Neuronal stem cell (in vitro differentiated cells): ENCODE data around the gene PIP5K1A.
A peak's percentile ranks its signal among the peaks of the same experiment; 100 is the strongest.
"Not testable (repeated sequence)": the region's sequence is repeated elsewhere in the genome, so short reads cannot be mapped to it uniquely, and the experiment has no call there.

Experiments used
- DNase-seq: peaks from one replicate; pipeline ENCODE4 v3.0.0-alpha.2; 2013; ENCODE audit warnings: low spot score
- H2AFZ ChIP-seq: one replicate; pipeline ENCODE4 v1.6.1; 2013; ENCODE audit warnings: mild to moderate bottlenecking, low read length, inconsistent platforms
- H2AK5ac ChIP-seq: 2 replicates; pipeline ENCODE4 v1.6.1; 2013; ENCODE audit warnings: low read depth, mild to moderate bottlenecking, inconsistent platforms, low read length, moderate library complexity, mixed read lengths
- H2BK120ac ChIP-seq: 2 replicates; pipeline ENCODE4 v1.6.1; 2013; ENCODE audit warnings: low read depth, mild to moderate bottlenecking, inconsistent platforms, low read length, moderate library complexity, mixed read lengths
- H2BK12ac ChIP-seq: one replicate; pipeline ENCODE4 v1.6.1; 2013; ENCODE audit warnings: low read length, inconsistent platforms
- H2BK15ac ChIP-seq: 2 replicates; pipeline ENCODE4 v1.6.1; 2013; ENCODE audit warnings: mild to moderate bottlenecking, low read length, inconsistent platforms, mixed read lengths
- H2BK5ac ChIP-seq: one replicate; pipeline ENCODE4 v1.6.1; 2013; ENCODE audit warnings: inconsistent platforms, mild to moderate bottlenecking, low read length, moderate library complexity
- H3K14ac ChIP-seq: one replicate; pipeline ENCODE4 v1.6.1; 2013; ENCODE audit warnings: low read length, inconsistent platforms
- H3K18ac ChIP-seq: 2 replicates; pipeline ENCODE4 v1.6.1; 2013; ENCODE audit warnings: low read length, inconsistent platforms
- H3K23ac ChIP-seq: 2 replicates; pipeline ENCODE4 v1.6.1; 2013; ENCODE audit warnings: low read depth, mild to moderate bottlenecking, mixed read lengths, low read length, inconsistent platforms; ENCODE audit not compliant: poor library complexity
- H3K27ac ChIP-seq: replicated peaks from 3 replicates; pipeline ENCODE4 v1.5.1; 2013; ENCODE audit warnings: low read length, inconsistent platforms
- H3K27me3 ChIP-seq, 3 experiments: 2 replicates each; pipeline ENCODE4 v1.6.1; 2013; ENCODE audit warnings: low read length in 3 of 3, mild to moderate bottlenecking in 2 of 3, inconsistent platforms in 1 of 3, low read depth in 1 of 3, mixed read lengths in 1 of 3, moderate library complexity in 1 of 3; ENCODE audit not compliant: control insufficient read depth in 3 of 3, insufficient read depth in 3 of 3
- H3K36me3 ChIP-seq, 2 donors: replicated peaks in 1 of 2; 2 replicates each; pipeline ENCODE4 v1.6.1; 2013; ENCODE audit warnings: low read length in 2 of 2; ENCODE audit not compliant: control insufficient read depth in 2 of 2, insufficient read depth in 2 of 2
- H3K4ac ChIP-seq: 2 replicates; pipeline ENCODE4 v1.6.1; 2013; ENCODE audit warnings: inconsistent platforms, mild to moderate bottlenecking, low read length, moderate library complexity
- H3K4me1 ChIP-seq, 2 donors: 1 replicate in 1 of 2; 2 replicates in 1 of 2; pipeline ENCODE4 v1.6.1; 2013; ENCODE audit warnings: low read length in 2 of 2, low read depth in 1 of 2; ENCODE audit not compliant: control insufficient read depth in 2 of 2, insufficient read depth in 1 of 2
- H3K4me2 ChIP-seq: one replicate; pipeline ENCODE4 v1.6.1; 2013; ENCODE audit warnings: mild to moderate bottlenecking, low read length, inconsistent platforms; ENCODE audit not compliant: insufficient read depth, poor library complexity, severe bottlenecking
- H3K4me3 ChIP-seq, 2 donors: 2 replicates each; pipeline ENCODE4 v1.5.1; 2013; ENCODE audit warnings: low read length in 2 of 2, mild to moderate bottlenecking in 2 of 2, inconsistent platforms in 1 of 2, moderate library complexity in 1 of 2
- H3K79me1 ChIP-seq: one replicate; pipeline ENCODE4 v1.6.1; 2013; ENCODE audit warnings: low read depth, mild to moderate bottlenecking, inconsistent platforms, low read length, moderate library complexity
- H3K9ac ChIP-seq: one replicate; pipeline ENCODE4 v1.6.1; 2013; ENCODE audit warnings: mild to moderate bottlenecking, low read depth, low read length, inconsistent platforms; ENCODE audit not compliant: poor library complexity
- H3K9me3 ChIP-seq, 2 donors: replicated peaks in 1 of 2; 2 replicates each; pipeline versions ENCODE3 to v1.6.1; 2013; ENCODE audit warnings: low read length in 2 of 2, mild to moderate bottlenecking in 2 of 2, inconsistent platforms in 1 of 2, low read depth in 1 of 2, mixed read lengths in 1 of 2, moderate library complexity in 1 of 2; ENCODE audit not compliant: control insufficient read depth in 2 of 2, insufficient read depth in 1 of 2
- H4K8ac ChIP-seq: one replicate; pipeline ENCODE4 v1.6.1; 2013; ENCODE audit warnings: low read depth, mild to moderate bottlenecking, inconsistent platforms, low read length, moderate library complexity
- H4K91ac ChIP-seq: one replicate; pipeline ENCODE4 v1.6.1; 2013; ENCODE audit warnings: low read length, low read depth, mild to moderate bottlenecking, inconsistent platforms; ENCODE audit not compliant: poor library complexity
- WGBS, 2 donors: extraction: QIAGEN DNeasy Blood & Tissue Kit; methylation state at CpG; one replicate each; pipeline ENCODE4 v1.1.7; 2013; ENCODE audit warnings: missing lambda C conversion rate in 2 of 2, mixed read lengths in 1 of 2; ENCODE audit not compliant: insufficient read length in 2 of 2, insufficient replicate concordance in 1 of 2; ENCODE audit errors: extremely low coverage in 2 of 2; 5-methylcytosine and 5-hydroxymethylcytosine counted together

The PIP5K1A gene

GRCh38 chr1:151187205-151187604 is 11.1 kb upstream of the PIP5K1A start:
- no peak overlapping the region for H2BK12ac ChIP-seq
- no peak overlapping the region for H4K91ac ChIP-seq
- no peak overlapping the region for H2AK5ac ChIP-seq
- no peak overlapping the region for H4K8ac ChIP-seq
- no peak overlapping the region for H3K14ac ChIP-seq
- H3K4me1 ChIP-seq: peaks cover 0 to 5% of the 10 kb centered on the region in 2 donors
- no peaks in the 10 kb centered on the region for H3K79me1 ChIP-seq
- H2BK15ac ChIP-seq: no peak overlapping the region
- H2BK5ac ChIP-seq: no peak overlapping the region
- H3K4me2 ChIP-seq: no peak overlapping the region
- H3K4ac ChIP-seq: no peak overlapping the region
- no peak overlapping the region for H2BK120ac ChIP-seq
- peaks cover 16 to 48% of the 10 kb centered on the region in 2 donors for H3K36me3 ChIP-seq
- H3K9me3 ChIP-seq: no peaks in the 10 kb centered on the region
- no peaks in the 10 kb centered on the region for H3K27me3 ChIP-seq
- H3K4me3 ChIP-seq: no peak overlapping the region
- H3K18ac ChIP-seq: no peak overlapping the region
- H3K23ac ChIP-seq: no peak overlapping the region
- DNase-seq: no peak
- H3K27ac ChIP-seq: no peak overlapping the region
- H2AFZ ChIP-seq: no peak overlapping the region
- no CpG with 5 or more reads among the region's 1 CpG for WGBS, 2 donors
- H3K9ac ChIP-seq: no peak overlapping the region

- H3K27ac ChIP-seq: not testable (repeated sequence)
- H3K36me3 ChIP-seq: peaks cover 12 to 35% of the 10 kb centered on the region in 2 donors
Observed at GRCh38 chr1:151188667-151189066, 9.7 kb upstream of the PIP5K1A start.

DNA sequence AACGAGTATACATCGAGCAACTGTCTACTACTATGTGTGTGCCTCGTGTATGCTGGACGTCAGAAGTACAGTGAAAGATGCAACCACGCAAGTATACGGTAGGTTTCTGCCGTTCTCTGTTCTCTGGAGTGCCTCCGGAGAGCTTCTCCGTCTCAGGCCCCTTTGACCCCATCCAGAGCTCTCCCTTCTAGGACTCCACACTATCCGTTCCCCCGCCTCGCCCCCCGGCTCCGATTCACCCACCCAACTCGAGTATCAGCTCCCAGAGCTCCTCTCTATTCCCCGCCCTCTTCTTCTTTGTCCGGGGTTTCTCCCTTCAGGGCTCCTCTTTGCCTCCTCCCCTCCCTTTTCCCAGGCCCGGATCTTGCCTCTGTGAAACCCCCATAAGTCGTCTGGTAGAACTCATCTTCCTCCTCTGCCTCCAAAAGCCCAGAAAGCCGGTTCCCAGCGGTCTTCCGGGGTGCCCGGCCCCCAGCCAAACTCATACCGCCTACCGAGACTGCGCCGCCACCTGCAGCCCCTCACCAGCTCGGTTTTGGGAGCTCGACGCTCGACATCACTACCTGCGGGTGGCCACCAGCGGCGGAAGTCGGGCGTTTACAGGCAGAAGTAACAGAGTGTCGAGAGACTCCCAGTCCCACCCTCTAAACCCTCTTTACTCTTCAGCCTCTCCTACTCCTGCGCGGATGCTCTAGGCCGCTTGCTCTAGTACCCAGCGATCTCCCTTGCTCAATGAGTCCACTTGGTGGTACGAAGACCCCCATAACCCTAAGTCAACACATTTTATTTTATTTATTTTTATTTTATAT is 8.5 kb upstream of the PIP5K1A start, which contains the start of gene VPS72:
Gene VPS72 (minus strand): TSS at position 561 of the 809 bp plus-strand sequence. CDS start 76 bp downstream, at position 485.
- no peak within 1 kb of the TSS for H2BK15ac ChIP-seq
- no CpG with 5 or more reads among the region's 42 CpGs for WGBS, 2 donors

More at GRCh38 chr1:151188667-151189066, 9.7 kb upstream of the PIP5K1A start:
- Histone ChIP-seq H3K4me2 (peak overlapping the region; percentile 41), H3K4me3 (peak overlapping the region in 1 of 2 donors; percentile 77)
- H3K4me1 ChIP-seq, H2BK5ac ChIP-seq, H2AFZ ChIP-seq, H2BK15ac ChIP-seq, H4K8ac ChIP-seq, H3K23ac ChIP-seq, H4K91ac ChIP-seq, H3K14ac ChIP-seq, H2BK12ac ChIP-seq, DNase-seq, H3K79me1 ChIP-seq, H2AK5ac ChIP-seq, H3K9me3 ChIP-seq, H3K27me3 ChIP-seq, H3K18ac ChIP-seq, H2BK120ac ChIP-seq, H3K9ac ChIP-seq, H3K4ac ChIP-seq: not testable (repeated sequence)
- WGBS, 2 donors: no CpG with 5 or more reads among the region's 8 CpGs

DNA sequence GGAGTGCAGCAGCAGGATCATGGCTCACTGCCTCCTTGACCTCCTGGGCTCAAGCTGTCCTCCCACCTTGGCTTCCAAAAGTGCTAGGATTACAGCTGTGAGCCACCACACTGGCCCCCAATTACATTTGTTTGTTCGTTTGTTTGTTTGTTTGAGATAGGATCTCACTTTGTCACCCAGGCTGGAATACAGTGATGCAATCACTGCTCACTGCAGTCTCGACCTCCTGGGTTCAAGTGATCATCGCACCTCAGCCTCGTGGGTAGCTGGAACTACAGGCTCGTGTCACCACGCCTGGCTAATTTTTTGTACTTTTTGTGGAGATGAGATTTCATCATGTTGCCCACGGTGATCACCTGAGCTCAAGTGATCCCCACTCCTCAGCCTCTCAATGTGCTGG is 6.3 kb upstream of the PIP5K1A start:
- no peak overlapping the region for H4K8ac ChIP-seq
- H3K27ac ChIP-seq: no peak overlapping the region
- H2BK120ac ChIP-seq: no peak overlapping the region
- H3K4me3 ChIP-seq: no peak overlapping the region
- no peak overlapping the region for H2BK5ac ChIP-seq
- H3K23ac ChIP-seq: no peak overlapping the region
- peaks cover 0 to 4% of the 10 kb centered on the region in 2 donors for H3K36me3 ChIP-seq
- no peak overlapping the region for H2AK5ac ChIP-seq
- no peaks in the 10 kb centered on the region for H3K9me3 ChIP-seq
- no peak overlapping the region for H3K18ac ChIP-seq
- DNase-seq: no peak
- H2BK12ac ChIP-seq: no peak overlapping the region
- no CpG with 5 or more reads among the region's 7 CpGs for WGBS, 2 donors
- no peaks in the 10 kb centered on the region for H3K79me1 ChIP-seq
- H3K4ac ChIP-seq: no peak overlapping the region
- H4K91ac ChIP-seq: no peak overlapping the region
- no peak overlapping the region for H3K9ac ChIP-seq
- H3K4me1 ChIP-seq: peaks cover 0 to 5% of the 10 kb centered on the region in 2 donors
- H3K27me3 ChIP-seq: no peaks in the 10 kb centered on the region
- no peak overlapping the region for H3K14ac ChIP-seq
- H2AFZ ChIP-seq: no peak overlapping the region
- no peak overlapping the region for H2BK15ac ChIP-seq
- no peak overlapping the region for H3K4me2 ChIP-seq

More for the DNA sequence above, 8.5 kb upstream of the PIP5K1A start, which contains the start of gene VPS72:
- no peak within 1 kb of the TSS for H2BK5ac ChIP-seq
- H3K4me2 ChIP-seq: peak within 1 kb of the TSS; percentile 41
- no peak within 1 kb of the TSS for H4K91ac ChIP-seq
- H3K27ac ChIP-seq: peak within 1 kb of the TSS; percentile 81
- peak within 1 kb of the TSS; percentile 94 for H3K18ac ChIP-seq
- no peak within 1 kb of the TSS for H3K14ac ChIP-seq
- H2BK120ac ChIP-seq: no peak within 1 kb of the TSS
- no peak within 1 kb of the TSS for H2AK5ac ChIP-seq
- H2BK12ac ChIP-seq: no peak within 1 kb of the TSS
- H3K4ac ChIP-seq: no peak within 1 kb of the TSS
- peak within 1 kb of the TSS; percentile 77 to 93 for H3K4me3 ChIP-seq
- H3K23ac ChIP-seq: peak within 1 kb of the TSS; percentile 37
- no peaks in the 10 kb centered on the region for H3K79me1 ChIP-seq
- H3K27me3 ChIP-seq: no peaks in the 10 kb centered on the region
- H3K36me3 ChIP-seq: peaks cover 7 to 24% of the 10 kb centered on the region in 2 donors
- peaks cover 0 to 5% of the 10 kb centered on the region in 2 donors for H3K4me1 ChIP-seq
- H3K9ac ChIP-seq: peak within 1 kb of the TSS; percentile 85
- H2AFZ ChIP-seq: peak within 1 kb of the TSS; percentile 94
- no peak within 1 kb of the TSS for H4K8ac ChIP-seq
- peak; percentile 76 for DNase-seq
- no peaks in the 10 kb centered on the region for H3K9me3 ChIP-seq
